ENCODE measurements around the gene RFWD3.
"Not testable (repeated sequence)": the region's sequence is repeated elsewhere in the genome, so short reads cannot be mapped to it uniquely, and the experiment has no call there.

Gene RFWD3

GRCh38 chr16:74677868-74678267 is 11.2 kb upstream of the RFWD3 start (continued):
- no peak for TF ChIP-seq ZFP3 (tag by site-specific recombination; IDR thresholded peaks at IDR 0.05; ENCODE audit: low read depth)
- no peak for TF ChIP-seq ZNF600 (tag by site-specific recombination; IDR thresholded peaks at IDR 0.05)
- TF ChIP-seq SETDB1 (IDR thresholded peaks at IDR 0.05; ENCODE audit: insufficient read length, low read length) = no peak

- ChIA-PET CTCF (interaction anchor here (0.6 kb wide), 1 partner anchor 199 kb away, joined by 3 read pairs; no protein-coding TSS in a partner anchor), POLR2A (no interaction called here)
- Histone ChIP-seq H3K9me3 (ENCODE audit: control insufficient read depth, insufficient read depth, low read depth, low read length) (no peaks in the 10 kb centered on the region), H3K4me1 (ENCODE audit: control insufficient read depth, insufficient read depth, low read length) (no peaks in the 10 kb centered on the region), H3K4me3 (ENCODE audit: low read depth, low read length) (no peak overlapping the region), H3K27ac (ENCODE audit: extremely low read depth, low read depth, low read length) (no peak overlapping the region), H3K36me3 (ENCODE audit: control insufficient read depth in 2 of 2, insufficient read depth in 1 of 2, low read length in 2 of 2) (no peaks in the 10 kb centered on the region)
- TF ChIP-seq ZBTB1 (tag by site-specific recombination; IDR thresholded peaks at IDR 0.05) (no peak), ZSCAN4 (tag by site-specific recombination; IDR thresholded peaks at IDR 0.05) (no peak), ZNF548 (tag by site-specific recombination; IDR thresholded peaks at IDR 0.05) (no peak), MEIS1 (CRISPR knock-in tag; IDR thresholded peaks at IDR 0.05; ENCODE audit: borderline replicate concordance) (no peak), ZNF302 (tag by site-specific recombination; IDR thresholded peaks at IDR 0.05; ENCODE audit: low read depth) (no peak), ZNF501 (tag by site-specific recombination; IDR thresholded peaks at IDR 0.05) (no peak), PRDM6 (tag by site-specific recombination; IDR thresholded peaks at IDR 0.05) (no peak), ZBTB17 (tag by site-specific recombination; IDR thresholded peaks at IDR 0.05) (no peak), ZNF311 (tag by site-specific recombination; IDR thresholded peaks at IDR 0.05; ENCODE audit: borderline replicate concordance) (no peak), ZNF175 (tag by site-specific recombination; IDR thresholded peaks at IDR 0.05) (no peak), KLF1 (tag by site-specific recombination; IDR thresholded peaks at IDR 0.05) (no peak), ZNF621 (tag by site-specific recombination; IDR thresholded peaks at IDR 0.05) (no peak), ZNF843 (tag by site-specific recombination; IDR thresholded peaks at IDR 0.05) (no peak), ZNF114 (tag by site-specific recombination; IDR thresholded peaks at IDR 0.05) (no peak), ZNF654 (tag by site-specific recombination; IDR thresholded peaks at IDR 0.05; ENCODE audit: low read depth) (no peak), WT1 (tag by site-specific recombination; IDR thresholded peaks at IDR 0.05) (no peak)
These were observed 7.2 kb upstream of the RFWD3 start for GRCh38 chr16:74673876-74674275.

GRCh38 chr16:74668877-74669276 is 2.2 kb upstream of the RFWD3 start:
- H3K4me1 ChIP-seq (ENCODE audit: control insufficient read depth, insufficient read depth, low read length); H3K4me3 ChIP-seq (ENCODE audit: low read depth, low read length); H3K9me3 ChIP-seq (ENCODE audit: control insufficient read depth, insufficient read depth, low read depth, low read length); H3K27ac ChIP-seq (ENCODE audit: extremely low read depth, low read depth, low read length); POLR2A ChIA-PET: not testable (repeated sequence)
- TF ChIP-seq ZNF121 (tag by site-specific recombination; IDR thresholded peaks at IDR 0.05) = peak; percentile 51; the same call in 1 of the 2 replicates
- peaks cover 16% of the 10 kb centered on the region in 2 experiments; a peak in 2 of 3 replicates for H3K36me3 ChIP-seq (ENCODE audit: control insufficient read depth in 2 of 2, insufficient read depth in 1 of 2, low read length in 2 of 2)
- CTCF ChIA-PET = interaction anchor here (0.6 kb wide), 1 partner anchor 521 kb away, joined by 5 read pairs; no protein-coding TSS in a partner anchor

Data from HEK293 (cell line).